Hepatocyte (in vitro differentiated cells): Measurements from ENCODE around the gene PTPN1. TPM values are rescaled to one million over a fixed set of nuclear protein-coding genes. Genes with fewer than 3 reads are reported as not detected.

Experiments used
- DNase-seq: peaks from one replicate; pipeline ENCODE4 v3.0.0-alpha.2; 2016; ENCODE audit warnings: low spot score
- H2AFZ ChIP-seq: fragments of 200-600 bp; sonication (generic); 2 replicates; pipeline ENCODE4 v1.6.0; 2016; ENCODE audit warnings: antibody characterized with exemption, mild to moderate bottlenecking
- H3K27ac ChIP-seq: fragments of 200-600 bp; sonication (generic); 2 replicates; pipeline ENCODE4 v1.5.1; 2016; ENCODE audit warnings: mild to moderate bottlenecking
- H3K27me3 ChIP-seq: fragments of 200-600 bp; sonication (generic); 2 replicates; pipeline ENCODE4 v1.6.1; 2016
- H3K36me3 ChIP-seq: fragments of 200-600 bp; sonication (generic); replicated peaks from 2 replicates; pipeline ENCODE4 v1.5.1; 2016; ENCODE audit warnings: low read depth; ENCODE audit not compliant: insufficient read depth
- H3K4me1 ChIP-seq: fragments of 200-600 bp; sonication (generic); 2 replicates; pipeline ENCODE4 v1.5.1; 2016; ENCODE audit warnings: mild to moderate bottlenecking, moderate library complexity; ENCODE audit not compliant: insufficient read depth
- H3K4me2 ChIP-seq: fragments of 200-600 bp; sonication (generic); 2 replicates; pipeline ENCODE4 v1.6.0; 2016
- H3K4me3 ChIP-seq: fragments of 200-600 bp; sonication (generic); 2 replicates; pipeline ENCODE4 v1.5.1; 2016; ENCODE audit warnings: mild to moderate bottlenecking
- H3K79me2 ChIP-seq: fragments of 200-600 bp; sonication (generic); 2 replicates; pipeline ENCODE4 v1.6.0; 2017; ENCODE audit warnings: mild to moderate bottlenecking
- H3K9me2 ChIP-seq: fragments of 200-600 bp; sonication (generic); replicated peaks from 2 replicates; pipeline ENCODE4 v1.6.0; 2017; ENCODE audit warnings: mild to moderate bottlenecking; ENCODE audit not compliant: insufficient read depth
- H3K9me3 ChIP-seq: fragments of 200-600 bp; sonication (generic); 2 replicates; pipeline ENCODE4 v1.5.1; 2016; ENCODE audit warnings: low read depth, mild to moderate bottlenecking
- H4K20me1 ChIP-seq: fragments of 200-600 bp; sonication (generic); 2 replicates; pipeline ENCODE4 v1.6.0; 2016; ENCODE audit warnings: mild to moderate bottlenecking; ENCODE audit not compliant: insufficient read depth, poor library complexity, severe bottlenecking
- CTCF ChIP-seq: fragments of 200-600 bp; sonication (generic); IDR thresholded peaks from 2 replicates; pipeline ENCODE4 v1.5.1; 2016; ENCODE audit warnings: antibody characterized with exemption, mild to moderate bottlenecking; ENCODE audit not compliant: poor library complexity
- EZH2 ChIP-seq: fragments of 200-600 bp; sonication (generic); IDR thresholded peaks from 2 replicates; pipeline ENCODE4 v1.6.1; 2016; ENCODE audit warnings: antibody characterized with exemption, mild to moderate bottlenecking, borderline replicate concordance
- EZH2phosphoT487 ChIP-seq: fragments of 200-600 bp; sonication (generic); IDR thresholded peaks from one replicate; pipeline ENCODE4 v1.6.1; 2018; ENCODE audit warnings: antibody characterized with exemption, mild to moderate bottlenecking, low read depth, moderate library complexity; ENCODE audit not compliant: unreplicated experiment, severe bottlenecking
- WGBS: methylation state at CpG from one replicate; pipeline ENCODE4 v1.1.6; 2016; ENCODE audit warnings: low lambda C conversion rate; ENCODE audit errors: missing lambda C conversion rate; 5-methylcytosine and 5-hydroxymethylcytosine counted together
- polyA plus RNA-seq: library from polyadenylated mRNA; unstranded; fragments of >200 nt; fragmentation: Nextera tagmentation; extraction: Ambion mirVana; gene quantifications from 2 replicates; pipeline ENCODE4 v1.2.1, GENCODE V29; 2016
- total RNA-seq: library from RNA; depleted of rRNA; stranded (reverse); fragments of >200 nt; gene quantifications from 2 replicates; pipeline ENCODE4 v1.2.3, GENCODE V29; 2014

The PTPN1 gene
- total and polyA plus RNA-seq, 2 experiments from 2014 or later = 22.0 to 32.1 TPM

GRCh38 chr20:50478162-50478990 lies 31.8 kb upstream of the PTPN1 start:
- Histone ChIP-seq H4K20me1 (no peaks in the 10 kb centered on the region), H3K4me2 (no peak overlapping the region), H3K36me3 (no peaks in the 10 kb centered on the region), H3K27ac (no peak overlapping the region), H3K9me2 (no peaks in the 10 kb centered on the region), H3K9me3 (no peaks in the 10 kb centered on the region), H3K4me1 (no peaks in the 10 kb centered on the region), H2AFZ (no peak overlapping the region), H3K4me3 (no peak overlapping the region), H3K79me2 (no peaks in the 10 kb centered on the region), H3K27me3 (no peaks in the 10 kb centered on the region)
- peak; percentile 80 for DNase-seq
- peak; percentile 52 for TF ChIP-seq CTCF
- TF ChIP-seq EZH2 = no peak
- WGBS = 46% methylated on average over 22 of the region's 22 CpGs

GRCh38 chr20:50481741-50482140 lies 28.4 kb upstream of the PTPN1 start:
- Histone ChIP-seq H3K4me2 (no peak overlapping the region), H3K79me2 (no peaks in the 10 kb centered on the region), H3K36me3 (no peaks in the 10 kb centered on the region), H3K4me3 (no peak overlapping the region), H3K4me1 (no peaks in the 10 kb centered on the region), H3K27me3 (no peaks in the 10 kb centered on the region), H3K9me2 (no peaks in the 10 kb centered on the region), H3K9me3 (no peaks in the 10 kb centered on the region), H4K20me1 (no peaks in the 10 kb centered on the region), H2AFZ (no peak overlapping the region), H3K27ac (no peak overlapping the region)
- 85% methylated on average over 3 of the region's 3 CpGs for WGBS
- no peak for DNase-seq
- no peak for TF ChIP-seq EZH2
- no peak for TF ChIP-seq CTCF
- no peak for TF ChIP-seq EZH2phosphoT487

- Histone ChIP-seq H3K27me3 (no peaks in the 10 kb centered on the region), H3K4me2 (no peak overlapping the region), H3K9me3 (no peaks in the 10 kb centered on the region), H3K36me3 (no peaks in the 10 kb centered on the region), H3K4me1 (no peaks in the 10 kb centered on the region), H3K79me2 (no peaks in the 10 kb centered on the region), H3K9me2 (no peaks in the 10 kb centered on the region), H2AFZ (no peak overlapping the region), H4K20me1 (no peaks in the 10 kb centered on the region), H3K4me3 (no peak overlapping the region), H3K27ac (no peak overlapping the region)
- WGBS = 88% methylated on average over 4 of the region's 4 CpGs
- TF ChIP-seq EZH2phosphoT487 = no peak
- no peak for TF ChIP-seq CTCF
- TF ChIP-seq EZH2 = no peak
- no peak for DNase-seq
Observed at GRCh38 chr20:50482396-50482981, 27.7 kb upstream of the PTPN1 start.
